AG09309 (cell line): ENCODE measurements around the gene S100A1.
"Not testable (repeated sequence)": the region's sequence is repeated elsewhere in the genome, so short reads cannot be mapped to it uniquely, and the experiment has no call there.

ENCODE experiments used
- DNase-seq: peaks from one replicate; pipeline ENCODE4 v3.0.0-alpha.2; 2010; ENCODE audit warnings: low read depth
- H3K4me3 ChIP-seq: 2 replicates; pipeline ENCODE4 v1.5.1; 2011; ENCODE audit warnings: mild to moderate bottlenecking, low read depth, low read length, moderate library complexity; ENCODE audit not compliant: control insufficient read depth
- CTCF ChIP-seq: IDR thresholded peaks from 2 replicates; pipeline ENCODE4 v1.5.1; 2011; ENCODE audit warnings: mild to moderate bottlenecking, low read depth, low read length, inconsistent platforms; ENCODE audit not compliant: insufficient read depth, control insufficient read depth; ENCODE audit errors: missing control alignments

S100A1 gene

GRCh38 chr1:153659175-153659534 is 30.9 kb downstream of the S100A1 start:
- no peak for TF ChIP-seq CTCF
- DNase-seq: no peak
- peak overlapping the region; percentile 96 for H3K4me3 ChIP-seq

DNA sequence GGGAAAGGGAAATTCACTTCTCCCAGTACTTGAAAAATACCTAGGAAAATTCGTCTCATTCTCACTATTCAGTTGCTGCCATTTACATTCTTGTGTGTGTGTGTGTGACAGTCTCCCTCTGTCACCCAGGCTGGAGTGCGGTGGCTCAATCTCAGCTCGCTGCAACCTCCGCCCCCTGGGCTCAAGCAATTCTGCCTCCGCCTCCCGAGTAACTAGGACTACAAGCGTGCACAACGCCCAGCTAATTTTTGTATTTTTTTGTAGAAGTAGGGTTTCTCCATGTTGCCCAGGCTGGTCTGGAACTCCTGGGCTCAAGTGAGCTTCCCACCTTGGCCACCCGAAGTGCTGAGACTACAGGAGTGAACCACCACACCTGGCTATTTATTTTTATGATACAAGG is 31.4 kb downstream of the S100A1 start:
- TF ChIP-seq CTCF: no peak
- DNase-seq: no peak
- H3K4me3 ChIP-seq: peak overlapping the region; percentile 96

GRCh38 chr1:153661111-153661708 is 33.0 kb downstream of the S100A1 start:
- DNase-seq: no peak

GRCh38 chr1:153662269-153662668 is 34.0 kb downstream of the S100A1 start:
- H3K4me3 ChIP-seq: no peak overlapping the region
- TF ChIP-seq CTCF: no peak
- DNase-seq: no peak

More at GRCh38 chr1:153661111-153661708, 33.0 kb downstream of the S100A1 start:
- no peak overlapping the region for H3K4me3 ChIP-seq
- TF ChIP-seq CTCF: no peak

DNA sequence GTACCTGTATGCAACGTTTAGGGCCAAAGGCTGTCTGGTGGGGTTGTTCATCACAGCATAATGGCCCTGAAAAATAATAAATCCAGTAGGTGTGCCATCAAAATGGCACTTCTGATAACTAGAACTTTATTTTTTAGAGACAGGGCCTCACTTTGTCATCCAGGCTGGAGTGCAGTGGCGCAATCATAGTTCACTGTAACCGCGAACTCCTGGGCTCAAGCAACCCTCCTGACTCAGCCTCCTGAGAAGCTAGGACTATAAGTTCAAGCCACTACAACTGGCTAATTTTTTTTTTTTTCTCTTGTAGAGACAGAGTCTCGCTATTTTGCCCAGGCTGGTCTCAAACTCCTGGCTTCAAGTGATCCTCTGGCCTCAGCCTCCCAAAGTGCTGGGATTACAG is 35.0 kb downstream of the S100A1 start:
- no peak for DNase-seq

GRCh38 chr1:153667439-153667838 is 39.2 kb downstream of the S100A1 start:
- TF ChIP-seq CTCF: no peak
- DNase-seq: no peak
- H3K4me3 ChIP-seq: no peak overlapping the region

More for the DNA sequence above, 35.0 kb downstream of the S100A1 start:
- no peak overlapping the region for H3K4me3 ChIP-seq
- TF ChIP-seq CTCF: no peak

GRCh38 chr1:153668672-153669071 is 40.4 kb downstream of the S100A1 start:
- not testable (repeated sequence) for DNase-seq, H3K4me3 ChIP-seq
